OCI-M2 (cell line): ENCODE results near the gene EZH1.

Experiments used
- DNase-seq: peaks from one replicate; lab custom pipeline; 2025; ENCODE audit not compliant: unreplicated experiment; lab: John Stamatoyannopoulos, UW

Gene EZH1

DNA sequence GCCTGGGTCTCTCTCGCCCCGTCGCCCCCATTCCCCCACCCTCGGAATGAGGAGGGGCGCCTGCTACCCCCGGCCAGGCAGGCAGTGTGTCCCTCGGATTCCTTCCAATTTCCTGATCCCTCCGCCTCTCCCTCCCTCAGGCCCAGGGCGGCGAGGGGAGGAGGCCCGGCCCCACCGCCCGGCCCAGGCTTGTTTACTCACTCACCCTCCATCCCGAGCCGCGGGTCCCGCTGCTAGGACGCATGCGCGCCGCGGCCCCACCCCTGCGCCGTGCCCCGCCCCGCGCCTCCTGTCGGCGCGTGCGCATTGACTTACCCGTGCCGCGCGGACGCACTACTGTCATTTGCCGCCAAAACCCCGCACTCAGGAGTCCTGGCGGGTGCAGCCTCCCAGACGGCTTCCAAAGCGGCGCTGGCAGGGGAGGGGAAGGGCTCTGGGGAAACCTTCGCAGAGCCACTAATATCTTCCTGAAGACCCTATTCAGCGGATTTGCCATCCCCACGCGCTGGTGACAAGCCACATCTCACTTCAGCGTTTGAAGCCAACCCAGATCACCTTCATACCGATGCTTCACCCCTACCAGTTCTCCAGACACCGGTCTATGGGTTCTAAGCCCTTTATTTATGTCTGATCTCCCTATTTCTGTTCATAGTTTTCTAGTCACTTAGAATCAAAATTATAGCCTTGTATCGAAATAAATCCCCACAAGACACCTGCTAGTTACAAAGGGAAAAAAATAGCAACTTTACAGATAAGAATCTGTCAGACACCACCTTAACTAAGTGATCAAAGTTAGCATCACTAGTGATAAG lies at the start of gene EZH1:
Gene EZH1 (minus strand): TSS at position 235 of the 812 bp plus-strand sequence. CDS start 16,099 bp downstream, outside the sequence.
- peak; percentile 42 for DNase-seq

DNA sequence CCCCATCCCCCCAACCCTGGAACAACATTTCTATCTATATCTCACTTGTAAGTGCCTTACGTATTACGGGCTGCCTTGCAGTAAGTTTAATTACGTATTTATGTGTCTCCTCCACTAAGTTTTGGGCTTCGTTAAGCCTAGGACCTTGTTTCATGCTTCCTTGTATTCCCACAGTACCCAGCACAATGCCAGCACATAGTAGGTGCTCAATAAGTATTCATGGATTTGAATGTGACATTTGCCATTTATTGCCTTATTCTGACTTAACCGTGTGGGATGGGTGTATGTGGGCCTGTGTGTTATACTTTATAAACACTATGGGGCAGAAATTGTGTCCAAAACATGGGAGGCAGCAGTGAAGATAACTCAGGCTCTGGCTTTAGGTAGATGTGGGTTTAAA lies 47.7 kb upstream of the EZH1 start:
- no peak for DNase-seq

GRCh38 chr17:42791948-42792347 lies 47.1 kb upstream of the EZH1 start:
- no peak for DNase-seq

- DNase-seq: no peak
These were observed 42.4 kb upstream of the EZH1 start for GRCh38 chr17:42787266-42787665.

GRCh38 chr17:42784811-42785592 lies 40.2 kb upstream of the EZH1 start:
- DNase-seq: no peak

- DNase-seq: no peak
These were observed 39.6 kb upstream of the EZH1 start for GRCh38 chr17:42784409-42784808.

DNA sequence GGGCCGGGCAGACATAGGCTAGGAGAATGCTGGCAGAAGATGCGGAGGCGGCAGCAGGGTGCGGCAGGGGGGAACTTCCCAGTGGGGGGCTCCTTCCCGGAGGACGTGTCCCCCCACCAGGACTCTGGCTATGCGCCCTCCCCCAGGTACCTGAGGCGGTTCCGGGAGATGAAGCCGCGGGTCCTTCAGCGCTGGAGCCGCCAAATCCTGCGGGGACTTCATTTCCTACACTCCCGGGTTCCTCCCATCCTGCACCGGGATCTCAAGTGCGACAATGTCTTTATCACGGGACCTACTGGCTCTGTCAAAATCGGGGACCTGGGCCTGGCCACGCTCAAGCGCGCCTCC lies 38.9 kb upstream of the EZH1 start:
- no peak for DNase-seq

GRCh38 chr17:42783062-42783790 lies 38.4 kb upstream of the EZH1 start:
- no peak for DNase-seq

GRCh38 chr17:42782166-42783061 lies 37.6 kb upstream of the EZH1 start:
- no peak for DNase-seq

DNA sequence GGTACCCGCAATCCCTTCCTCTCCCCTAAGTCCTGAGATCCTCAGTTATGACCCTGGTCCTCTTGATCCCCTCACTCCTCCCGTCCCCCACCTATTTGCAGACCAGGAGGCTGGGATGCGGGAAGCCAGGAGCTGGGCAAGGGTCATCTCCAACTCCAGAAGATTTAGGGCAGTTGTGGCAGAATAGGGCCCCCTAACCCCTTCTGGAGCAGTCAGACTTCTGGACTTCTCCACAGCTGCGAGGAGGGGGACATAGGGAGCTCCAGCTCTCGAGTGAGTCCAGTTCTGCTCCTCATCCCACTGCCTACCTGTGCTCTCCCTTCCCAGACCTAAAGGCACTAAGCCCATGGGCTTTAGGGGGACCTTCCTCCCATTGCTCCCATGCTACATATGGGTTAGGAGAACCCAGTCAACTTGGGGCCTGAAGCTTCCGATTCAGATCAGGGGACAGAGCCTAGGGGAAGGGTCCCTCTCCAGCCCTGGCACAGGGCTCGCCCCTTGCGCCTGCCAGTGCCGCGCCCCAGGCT lies 36.9 kb upstream of the EZH1 start:
- DNase-seq: no peak

- DNase-seq: no peak
These were observed 36.2 kb upstream of the EZH1 start for GRCh38 chr17:42780851-42781638.

- peak; percentile 44 for DNase-seq
These were observed 35.4 kb upstream of the EZH1 start, which contains the start of gene WNK4 for GRCh38 chr17:42779936-42780850. TSS of gene WNK4 (plus strand) at chr17:42780610. CDS start at chr17:42780699, 89 bp downstream.

GRCh38 chr17:42779304-42779935 lies 34.6 kb upstream of the EZH1 start:
- no peak for DNase-seq

GRCh38 chr17:42778570-42778969 lies 33.7 kb upstream of the EZH1 start:
- DNase-seq: no peak

DNA sequence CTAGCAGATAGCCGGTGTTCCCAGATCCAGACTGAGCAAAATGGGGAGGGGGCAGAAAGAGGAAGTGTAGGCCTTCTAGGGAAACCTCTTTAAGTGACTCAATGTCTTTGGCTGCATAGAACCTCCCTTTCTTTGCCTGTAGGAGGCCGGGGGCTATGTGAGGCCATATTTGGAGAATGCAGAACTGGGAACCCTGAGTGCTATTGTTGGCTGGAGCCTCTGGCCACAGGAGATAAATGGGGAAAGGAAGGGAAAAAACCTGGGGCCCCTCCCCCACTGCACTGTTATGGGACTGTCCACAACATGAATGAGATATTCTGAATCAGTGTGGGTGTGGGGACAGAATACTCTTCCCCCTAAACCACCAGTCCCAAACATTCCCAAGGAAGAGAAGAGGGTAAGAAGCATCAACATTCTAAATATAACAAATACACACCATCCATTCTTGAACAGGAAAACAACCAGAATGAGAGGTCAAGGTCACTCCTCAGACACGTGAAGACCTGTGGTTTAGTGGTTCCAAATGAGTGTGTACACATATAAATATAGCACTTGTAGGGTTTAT lies 30.8 kb upstream of the EZH1 start:
- peak; percentile 71 for DNase-seq

DNA sequence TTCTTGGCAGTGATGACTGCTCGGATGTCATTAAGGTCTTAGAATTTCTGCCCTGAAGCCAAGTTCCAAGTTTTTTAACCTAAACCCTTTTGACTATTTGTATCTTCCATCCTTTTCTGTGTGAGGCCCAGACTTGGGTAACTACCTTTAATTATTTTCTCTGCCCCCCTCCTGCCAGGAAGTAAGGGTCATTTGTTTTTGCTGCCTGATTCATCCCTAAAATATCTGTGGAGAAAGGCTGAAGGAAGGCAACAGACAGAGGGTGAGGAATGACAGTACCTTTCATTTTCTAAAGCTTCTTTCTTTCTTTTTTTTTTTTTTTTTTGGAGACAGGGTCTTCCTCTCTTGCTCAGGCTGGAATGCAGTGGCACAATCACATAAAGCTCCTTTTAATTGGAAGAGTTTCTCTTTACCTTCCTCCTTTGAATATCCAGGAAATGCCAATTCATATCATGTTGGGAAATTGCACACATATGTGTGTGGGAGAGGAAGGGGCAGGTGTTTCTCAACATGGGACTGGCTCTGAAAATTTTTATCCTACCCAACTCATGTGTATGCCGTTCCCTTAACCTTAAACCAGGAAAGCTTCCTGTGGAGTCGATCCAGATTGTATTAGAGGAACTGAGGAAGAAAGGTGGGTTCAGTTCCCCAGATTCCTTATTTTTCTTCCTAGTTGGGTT lies 29.4 kb upstream of the EZH1 start:
- no peak for DNase-seq
